RWPE2 (cell line): Measurements from ENCODE around the gene GTPBP3.

Source experiments
- ATAC-seq: fragments of 200-7000 bp; cut with Tn5 transposase; 3 replicates; pipeline ENCODE4 v1.9.1; 2021; ENCODE audit warnings: low read depth
- DNase-seq: peaks from one replicate; pipeline ENCODE4 v3.0.0-alpha.2; 2020; ENCODE audit warnings: low spot score
- H3K27ac ChIP-seq: fragments of 450-650 bp; 2 replicates; pipeline ENCODE4 v1.5.1; 2017; ENCODE audit warnings: mild to moderate bottlenecking; ENCODE audit not compliant: poor library complexity, severe bottlenecking
- H3K27me3 ChIP-seq: fragments of 250-450 bp; sonication (Bioruptor Pico); 2 replicates; pipeline ENCODE4 v1.5.1; 2021; ENCODE audit warnings: mild to moderate bottlenecking, moderate library complexity; ENCODE audit not compliant: insufficient read depth, poor library complexity, severe bottlenecking
- H3K36me3 ChIP-seq: fragments of 250-450 bp; sonication (Bioruptor Pico); 2 replicates; pipeline ENCODE4 v1.5.1; 2020; ENCODE audit warnings: low read depth, mild to moderate bottlenecking, moderate library complexity
- H3K4me1 ChIP-seq: fragments of 250-450 bp; sonication (Bioruptor Pico); 2 replicates; pipeline ENCODE4 v1.5.1; 2021; ENCODE audit warnings: mild to moderate bottlenecking, moderate library complexity; ENCODE audit not compliant: insufficient read depth, poor library complexity, severe bottlenecking
- H3K4me3 ChIP-seq: fragments of 250-450 bp; sonication (Bioruptor Pico); 2 replicates; pipeline ENCODE4 v1.5.1; 2021; ENCODE audit warnings: mild to moderate bottlenecking, moderate library complexity; ENCODE audit not compliant: severe bottlenecking
- H3K9me3 ChIP-seq: fragments of 250-450 bp; sonication (Bioruptor Pico); 2 replicates; pipeline ENCODE4 v1.5.1; 2021; ENCODE audit warnings: mild to moderate bottlenecking, moderate library complexity; ENCODE audit not compliant: severe bottlenecking
- CTCF ChIP-seq: fragments of 450-650 bp; IDR thresholded peaks from one replicate; pipeline ENCODE4 v1.5.1; 2017; ENCODE audit warnings: mild to moderate bottlenecking, moderate library complexity; ENCODE audit not compliant: poor library complexity, severe bottlenecking

The GTPBP3 gene

DNA sequence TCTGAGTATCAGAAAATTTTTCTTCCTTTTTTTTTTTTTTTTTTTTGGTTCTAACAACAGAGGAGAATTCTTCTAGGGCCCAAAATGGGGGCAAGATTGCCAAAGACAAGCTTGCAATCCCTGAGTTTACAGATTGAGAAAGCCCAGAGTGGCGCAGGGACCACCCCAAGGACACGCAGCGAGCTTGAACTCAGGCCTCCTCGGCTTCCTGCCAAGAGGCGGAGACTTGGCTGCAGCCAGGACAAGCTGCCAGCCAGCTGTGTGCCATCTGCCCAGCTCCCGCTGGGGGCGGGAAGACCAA is 32.2 kb upstream of the GTPBP3 start:
- H3K4me1 ChIP-seq, result peaks cover 3% of the 10 kb centered on the region
- no peak for TF ChIP-seq CTCF
- no peaks in the 10 kb centered on the region for H3K27me3 ChIP-seq
- no peak overlapping the region for H3K4me3 ChIP-seq
- H3K9me3 ChIP-seq, result no peaks in the 10 kb centered on the region
- no peak for DNase-seq
- H3K27ac ChIP-seq, result peak overlapping the region; percentile 73
- ATAC-seq, result no peak
- H3K36me3 ChIP-seq, result 0 out of 2 replicates have a peak, but pooled peaks cover 3% of the 10 kb centered on the region

DNA sequence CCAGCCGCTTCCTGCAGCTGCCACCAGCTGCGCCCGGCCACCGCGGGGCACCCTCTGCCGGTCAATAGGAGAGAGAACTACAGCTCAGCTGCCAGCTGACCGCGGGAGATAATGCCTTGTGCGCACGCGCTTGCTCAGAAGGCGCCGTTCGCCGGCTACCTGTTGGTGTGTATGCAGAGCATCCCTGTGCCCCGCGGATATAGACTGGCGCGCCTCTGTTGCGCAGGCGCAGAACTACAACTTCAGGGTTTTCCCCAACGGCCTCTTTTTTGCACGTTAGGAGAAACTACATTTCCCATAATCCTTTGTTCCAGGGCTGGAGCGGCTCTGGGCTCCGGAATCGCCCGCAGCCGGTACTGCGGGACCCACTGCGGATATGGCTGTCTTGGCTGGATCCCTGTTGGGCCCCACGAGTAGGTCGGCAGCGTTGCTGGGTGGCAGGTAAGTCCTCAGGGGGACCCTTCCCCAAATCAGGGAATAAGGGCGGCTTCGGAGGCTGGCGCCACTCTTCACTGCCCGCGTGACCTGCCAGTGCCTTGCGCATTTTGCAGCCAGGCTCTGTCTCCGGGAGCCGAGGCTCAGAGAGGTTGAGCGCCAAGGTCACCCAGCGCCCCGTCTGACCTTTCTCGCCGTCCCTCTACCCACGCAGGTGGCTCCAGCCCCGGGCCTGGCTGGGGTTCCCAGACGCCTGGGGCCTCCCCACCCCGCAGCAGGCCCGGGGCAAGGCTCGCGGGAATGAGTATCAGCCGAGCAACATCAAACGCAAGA is 31.7 kb upstream of the GTPBP3 start, which contains the start of gene MRPL34:
Gene MRPL34 (plus strand): TSS at position 356 of the 768 bp plus-strand sequence. CDS start 21 bp downstream, at position 377.
- Histone ChIP-seq H3K36me3 (0 out of 2 replicates have a peak, but pooled peaks cover 3% of the 10 kb centered on the region), H3K27ac (peak within 1 kb of the TSS; percentile 73), H3K4me3 (peak within 1 kb of the TSS; percentile 79), H3K27me3 (no peaks in the 10 kb centered on the region), H3K4me1 (peaks cover 3% of the 10 kb centered on the region), H3K9me3 (no peaks in the 10 kb centered on the region)
- DNase-seq, result peak; percentile 99
- ATAC-seq, result peak; percentile 67
- TF ChIP-seq CTCF, result peak; percentile 93

DNA sequence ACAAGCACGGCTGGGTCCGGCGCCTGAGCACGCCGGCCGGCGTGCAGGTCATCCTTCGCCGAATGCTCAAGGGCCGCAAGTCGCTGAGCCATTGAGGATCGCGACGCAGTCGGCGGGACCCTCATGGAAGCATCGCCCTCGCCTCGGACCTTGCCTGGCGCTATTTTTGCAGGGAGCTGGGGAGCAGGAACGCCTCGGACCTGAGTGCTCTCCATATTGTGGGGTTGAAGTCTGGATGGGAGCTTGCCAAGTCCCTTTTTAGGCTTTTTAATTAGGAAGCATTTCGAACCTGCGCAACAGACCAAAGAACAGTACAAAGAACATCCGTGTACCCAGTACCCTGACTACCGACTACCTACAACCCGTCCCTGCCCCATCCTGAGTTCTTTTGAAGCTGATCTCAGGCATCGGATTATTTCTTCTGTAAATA is 31.1 kb upstream of the GTPBP3 start:
- Histone ChIP-seq H3K27me3 (no peaks in the 10 kb centered on the region), H3K4me1 (peaks cover 3% of the 10 kb centered on the region), H3K9me3 (no peaks in the 10 kb centered on the region), H3K27ac (peak overlapping the region; percentile 73), H3K4me3 (peak overlapping the region; percentile 79), H3K36me3 (0 out of 2 replicates have a peak, but pooled peaks cover 3% of the 10 kb centered on the region)
- no peak for ATAC-seq
- no peak for DNase-seq
- TF ChIP-seq CTCF, result no peak

DNA sequence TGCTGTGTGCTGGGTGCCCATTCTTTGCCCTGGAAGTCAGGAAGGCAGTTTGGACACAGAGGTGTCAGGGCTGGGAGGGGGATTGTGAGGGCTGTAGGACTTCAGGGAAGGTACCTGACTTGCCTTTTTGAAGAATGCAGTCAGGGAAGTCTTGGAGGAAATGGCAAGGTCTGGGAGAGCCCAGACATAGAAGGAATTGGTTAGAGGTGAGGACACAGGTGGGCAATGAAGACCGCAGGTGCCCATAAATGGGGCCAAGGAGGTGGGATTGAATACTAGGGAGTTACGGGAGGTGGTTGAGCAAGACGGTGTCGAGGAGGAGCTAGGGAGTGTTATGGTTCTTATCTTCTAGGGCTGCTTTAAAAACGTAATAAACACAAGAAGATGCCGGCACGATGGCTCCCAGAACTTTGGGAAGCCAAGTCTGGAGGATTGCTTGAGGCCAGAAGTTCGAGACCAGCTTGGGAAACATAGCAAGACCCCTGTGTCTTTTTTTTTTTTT is 29.4 kb upstream of the GTPBP3 start:
- Histone ChIP-seq H3K27ac (no peak overlapping the region), H3K4me1 (peaks cover 11% of the 10 kb centered on the region)

More for the DNA sequence above, 29.4 kb upstream of the GTPBP3 start:
- no peak for ATAC-seq
- Histone ChIP-seq H3K4me3 (no peak overlapping the region), H3K36me3 (peaks cover 10% of the 10 kb centered on the region; the same call in 1 of the 2 replicates), H3K27me3 (no peaks in the 10 kb centered on the region), H3K9me3 (no peaks in the 10 kb centered on the region)
- DNase-seq, result no peak
- TF ChIP-seq CTCF, result no peak
